GM12874 (cell line): ENCODE data around the gene EMC10.

ENCODE experiments used
- TF ChIP-seq, protein P1 (sequence below): IDR thresholded peaks from 2 replicates; pipeline ENCODE4 v1.5.1; 2011; ENCODE audit warnings: low read depth, mild to moderate bottlenecking, control low read depth, low read length, moderate library complexity; ENCODE audit not compliant: insufficient read depth

EMC10 gene

DNA sequence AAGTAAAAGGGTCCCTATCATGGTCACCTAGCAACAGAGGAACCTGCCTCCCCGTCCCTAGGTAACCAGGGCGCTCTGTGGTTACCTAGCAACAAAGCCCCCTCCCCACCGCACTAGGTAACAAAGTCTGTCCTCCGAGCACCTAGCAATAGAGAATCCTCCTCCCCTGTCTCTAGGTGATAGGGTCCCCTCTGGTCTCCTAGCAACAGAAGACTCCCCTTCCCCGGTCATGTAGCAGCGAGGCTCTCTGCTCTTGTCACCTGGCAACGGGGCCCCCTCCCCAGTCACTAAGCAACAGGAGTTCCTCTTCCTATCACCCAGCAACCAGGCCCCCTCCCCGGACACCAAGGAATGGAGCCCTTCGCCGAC, 34.4 kb downstream of the EMC10 start:
- TF ChIP-seq, protein P1, sequence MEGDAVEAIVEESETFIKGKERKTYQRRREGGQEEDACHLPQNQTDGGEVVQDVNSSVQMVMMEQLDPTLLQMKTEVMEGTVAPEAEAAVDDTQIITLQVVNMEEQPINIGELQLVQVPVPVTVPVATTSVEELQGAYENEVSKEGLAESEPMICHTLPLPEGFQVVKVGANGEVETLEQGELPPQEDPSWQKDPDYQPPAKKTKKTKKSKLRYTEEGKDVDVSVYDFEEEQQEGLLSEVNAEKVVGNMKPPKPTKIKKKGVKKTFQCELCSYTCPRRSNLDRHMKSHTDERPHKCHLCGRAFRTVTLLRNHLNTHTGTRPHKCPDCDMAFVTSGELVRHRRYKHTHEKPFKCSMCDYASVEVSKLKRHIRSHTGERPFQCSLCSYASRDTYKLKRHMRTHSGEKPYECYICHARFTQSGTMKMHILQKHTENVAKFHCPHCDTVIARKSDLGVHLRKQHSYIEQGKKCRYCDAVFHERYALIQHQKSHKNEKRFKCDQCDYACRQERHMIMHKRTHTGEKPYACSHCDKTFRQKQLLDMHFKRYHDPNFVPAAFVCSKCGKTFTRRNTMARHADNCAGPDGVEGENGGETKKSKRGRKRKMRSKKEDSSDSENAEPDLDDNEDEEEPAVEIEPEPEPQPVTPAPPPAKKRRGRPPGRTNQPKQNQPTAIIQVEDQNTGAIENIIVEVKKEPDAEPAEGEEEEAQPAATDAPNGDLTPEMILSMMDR = no peak

DNA sequence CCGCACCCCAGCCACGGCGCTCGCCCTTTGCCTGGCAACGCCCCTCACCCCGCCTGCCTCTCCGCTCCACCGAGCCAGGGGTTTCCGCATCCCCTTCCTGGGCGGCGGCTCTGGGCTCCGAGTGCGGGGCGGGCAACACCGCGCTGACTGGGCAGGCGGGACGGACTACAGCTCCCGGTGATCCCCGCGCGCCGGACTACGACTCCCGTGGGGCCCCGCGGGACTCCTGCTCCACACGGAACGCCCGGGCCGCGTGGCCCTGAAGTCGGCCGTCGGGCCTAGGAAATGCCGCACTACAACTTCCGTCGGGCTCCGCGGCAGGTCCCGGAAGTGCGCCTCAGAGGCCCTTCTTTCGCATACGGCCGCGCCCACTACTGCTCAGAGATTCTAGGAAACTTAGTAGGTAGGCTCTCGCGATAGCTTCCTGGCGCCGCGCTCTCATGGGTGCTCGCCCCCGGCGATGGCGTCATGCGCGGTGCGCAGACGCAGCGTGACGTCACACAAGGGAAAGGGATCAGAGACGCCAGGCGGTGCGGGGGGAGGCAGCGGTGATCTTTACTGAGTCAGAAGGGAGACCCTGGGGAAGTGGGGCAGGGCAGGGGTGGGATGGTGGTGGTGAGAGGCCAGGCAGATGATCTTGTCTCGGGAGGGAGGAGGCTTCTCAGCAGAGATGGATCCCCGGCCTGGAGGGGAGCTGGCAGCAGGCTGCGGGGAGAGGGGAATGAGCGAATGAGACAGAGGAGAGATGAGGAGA, 34.9 kb downstream of the EMC10 start, which contains the start of gene JOSD2:
TSS of gene JOSD2 (minus strand) at position 123 of the 754 bp plus-strand sequence. CDS start 760 bp downstream, outside the sequence.
- TF ChIP-seq, protein P1 = no peak

DNA sequence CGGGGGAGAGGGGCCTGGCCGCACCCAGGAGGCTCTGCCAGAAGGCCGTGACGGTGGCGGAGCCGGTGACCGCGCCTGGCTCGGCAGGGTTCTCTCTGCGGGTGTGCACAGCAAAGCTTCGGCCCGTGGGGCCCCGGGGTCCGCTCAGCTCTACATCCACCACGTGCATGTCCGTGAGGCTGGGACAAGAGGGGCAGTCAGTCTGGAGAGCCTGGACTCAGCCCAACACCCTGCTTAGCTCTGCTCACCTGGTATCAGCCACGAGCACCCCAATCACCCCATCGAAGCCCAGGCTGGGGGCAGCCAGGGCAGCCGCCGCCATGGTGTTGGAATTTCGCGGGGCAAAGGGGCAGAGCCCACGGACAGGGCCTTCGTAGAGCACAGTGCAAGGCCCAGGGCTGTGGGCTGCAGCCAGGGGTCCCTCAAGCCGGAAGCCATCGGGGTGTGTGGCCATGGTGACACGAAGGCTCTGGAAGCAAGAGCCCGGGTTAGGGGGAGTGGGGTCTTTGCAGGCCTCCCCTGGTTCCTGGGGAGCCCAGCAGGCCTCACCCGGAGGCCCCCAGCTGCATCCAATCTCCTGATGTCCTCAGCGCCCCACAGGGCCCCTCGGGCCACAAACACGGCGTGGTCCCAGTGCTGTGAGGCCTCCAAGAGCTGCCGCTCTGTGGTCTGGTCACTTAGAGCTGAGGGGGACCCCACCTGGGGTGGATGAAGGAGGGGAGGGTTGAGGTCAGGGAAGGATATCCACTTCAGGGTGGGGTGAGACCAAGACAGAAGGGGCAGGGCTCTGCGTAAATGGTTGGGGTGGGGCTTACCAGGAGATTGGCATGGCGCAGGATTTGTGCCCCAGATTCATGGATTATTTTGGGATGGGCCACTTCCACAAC, 36.0 kb downstream of the EMC10 start:
- TF ChIP-seq, protein P1 = no peak

DNA sequence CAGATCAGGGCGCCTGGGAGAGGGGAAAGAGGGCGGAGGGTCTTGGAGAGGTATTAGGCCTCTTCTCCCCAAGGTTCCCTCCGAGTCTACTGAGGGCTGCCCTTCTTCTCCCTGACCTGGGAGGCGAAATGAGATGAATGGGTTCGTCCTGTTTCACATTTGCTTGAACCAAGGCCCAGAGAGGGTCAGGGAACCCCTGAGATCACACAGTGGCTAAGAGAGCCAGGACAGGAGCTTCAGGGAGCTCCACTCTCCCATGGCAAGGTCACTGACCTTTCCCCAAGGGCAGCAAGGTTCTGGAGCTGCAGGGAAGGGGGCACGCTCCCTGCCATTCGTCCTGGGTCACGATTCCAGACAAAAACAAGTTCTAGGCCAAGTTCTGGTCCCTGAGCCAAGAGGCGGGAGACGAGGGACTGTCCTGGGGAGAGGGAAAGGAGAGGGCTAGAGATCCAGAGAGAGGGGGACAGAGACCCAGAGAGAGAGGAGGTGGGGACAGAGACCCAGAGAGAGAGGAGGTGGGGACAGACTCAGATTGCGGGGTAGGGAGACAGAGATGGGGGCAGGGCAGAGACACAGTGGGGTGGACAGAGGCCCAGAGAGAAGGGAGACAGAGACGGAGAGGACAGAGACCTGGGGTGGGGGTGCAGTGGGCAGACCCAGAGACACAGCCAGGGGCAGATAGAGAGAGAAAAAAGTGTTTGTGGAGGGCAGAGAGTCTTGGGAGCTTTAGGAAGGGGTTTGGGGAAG, 36.9 kb downstream of the EMC10 start:
- TF ChIP-seq, protein P1 = no peak

DNA sequence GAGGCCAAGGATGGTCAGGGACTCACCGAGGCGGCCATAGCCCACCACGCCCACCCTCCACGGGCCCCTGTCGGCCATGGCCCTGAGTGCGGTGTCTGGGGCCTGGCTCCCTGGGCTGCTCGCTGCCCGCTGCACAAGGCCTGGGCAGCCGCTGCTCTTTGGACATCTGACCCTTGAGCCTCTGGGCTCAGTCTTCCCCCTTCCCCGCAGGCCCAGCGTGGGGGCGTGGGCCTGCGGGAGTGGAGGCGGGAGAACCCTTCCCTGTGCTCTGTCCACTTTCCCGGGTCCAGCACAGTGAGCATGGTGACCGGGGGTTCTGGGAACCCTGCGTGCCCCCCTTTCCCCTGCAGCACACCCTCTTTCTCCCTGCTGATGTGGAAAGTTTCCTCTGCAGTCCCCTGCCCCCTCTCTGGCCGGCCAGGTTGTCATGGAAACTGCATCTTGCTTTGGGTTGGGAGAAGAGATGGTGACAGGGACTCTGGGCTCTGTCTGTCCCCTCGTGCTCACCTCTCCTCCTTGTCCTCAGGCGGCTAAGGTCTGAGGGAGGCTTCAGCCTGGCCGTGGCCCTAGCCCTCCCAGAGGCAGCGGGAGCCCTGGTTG, 37.5 kb downstream of the EMC10 start, which contains the start of gene ASPDH:
TSS of gene ASPDH (minus strand) at position 168 of the 600 bp plus-strand sequence. CDS start at position 78, 90 bp downstream.
- TF ChIP-seq, protein P1 = no peak

DNA sequence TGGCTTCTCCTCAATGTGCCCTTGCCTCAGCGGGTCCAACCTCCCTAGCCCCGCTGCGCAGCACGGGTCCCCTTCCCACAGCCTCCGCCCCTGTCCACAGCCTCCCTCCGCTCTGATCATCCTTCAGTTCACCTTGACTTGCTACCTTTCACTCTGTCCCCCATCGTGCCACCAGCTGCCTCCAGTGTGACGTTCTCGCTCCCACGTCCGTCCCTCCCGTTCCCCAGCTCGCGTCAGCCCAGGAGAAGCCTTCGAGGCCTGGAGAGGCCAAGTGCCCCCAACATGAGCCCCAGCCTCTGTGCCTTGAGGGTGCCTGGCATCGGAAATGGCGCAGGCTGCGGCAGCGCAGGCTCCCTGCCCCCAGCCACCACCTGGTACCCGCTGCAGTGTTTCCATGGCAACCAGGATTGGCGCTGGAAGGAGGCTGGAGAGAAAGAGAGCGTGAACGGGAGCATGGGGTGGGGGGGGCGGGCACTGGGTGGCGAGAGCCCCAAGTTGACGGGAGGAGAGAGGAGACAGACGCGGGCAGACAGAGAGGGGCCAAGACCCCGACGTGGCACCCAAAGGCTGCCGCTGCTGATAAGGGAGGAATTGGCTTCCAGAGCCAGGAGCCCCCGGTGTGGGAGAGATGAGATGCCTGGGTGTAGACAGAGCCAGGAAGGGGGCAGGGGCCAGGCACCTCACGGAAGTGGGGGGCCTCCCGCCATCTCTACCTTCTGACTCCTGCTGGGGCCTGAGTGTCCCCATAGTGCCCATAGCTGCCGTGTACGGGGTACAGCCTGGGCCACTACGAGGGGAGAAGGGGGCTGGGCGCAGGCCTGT, 38.2 kb downstream of the EMC10 start:
- TF ChIP-seq, protein P1 = no peak
